Heart right ventricle (tissue), 16 donors: ENCODE data around the gene TEX13B. TPM values are rescaled to one million over a fixed set of nuclear protein-coding genes. Genes with fewer than 3 reads are reported as not detected.

Experiments
- ATAC-seq, 8 donors: fragments of 200-7000 bp; cut with Tn5 transposase; one replicate each; pipeline ENCODE4 v1.9.1; 2020; ENCODE audit warnings: mild to moderate bottlenecking in 8 of 8, moderate library complexity in 8 of 8, moderate number of reproducible peaks in 1 of 8
- DNase-seq, 2 donors: peaks; one replicate each; pipeline ENCODE4 v3.0.0-alpha.2; 2020
- H3K27ac ChIP-seq, 10 donors: fragments of 200-600 bp; sonication (generic) in 2 of 10; one replicate each; pipeline versions ENCODE4 v1.5.0 to v1.8.0; 2020 to 2022; ENCODE audit warnings: mild to moderate bottlenecking in 3 of 10
- H3K27me3 ChIP-seq, 7 donors: fragments of 200-600 bp; one replicate each; pipeline ENCODE4 v1.8.0; 2021 to 2022; ENCODE audit warnings: mild to moderate bottlenecking in 2 of 7
- H3K36me3 ChIP-seq, 9 donors: fragments of 200-600 bp; sonication (generic) in 1 of 9; one replicate each; pipeline versions ENCODE4 v1.5.0 to v1.8.0; 2020 to 2022; ENCODE audit warnings: mild to moderate bottlenecking in 2 of 9
- H3K4me1 ChIP-seq, 9 donors: fragments of 200-600 bp; sonication (generic) in 1 of 9; one replicate each; pipeline versions ENCODE4 v1.5.0 to v1.8.0; 2020 to 2022; ENCODE audit warnings: mild to moderate bottlenecking in 4 of 9
- H3K4me3 ChIP-seq, 10 donors: fragments of 200-600 bp; sonication (generic) in 2 of 10; one replicate each; pipeline versions ENCODE4 v1.5.0 to v1.8.0; 2020 to 2022; ENCODE audit warnings: mild to moderate bottlenecking in 7 of 10, moderate library complexity in 2 of 10
- H3K9me3 ChIP-seq, 11 donors: fragments of 200-600 bp in 10 of 11; sonication (generic) in 2 of 11; one replicate each; pipeline versions ENCODE4 v1.5.0 to v1.8.0; 2013 to 2022; ENCODE audit warnings: mild to moderate bottlenecking in 2 of 11, control low read depth in 1 of 11, moderate library complexity in 1 of 11
- WGBS, 2 donors: extraction: QIAGEN DNeasy Blood & Tissue Kit; methylation state at CpG; one replicate each; pipeline ENCODE4 v1.1.7; 2013; ENCODE audit warnings: inconsistent platforms in 1 of 2; 5-methylcytosine and 5-hydroxymethylcytosine counted together
- intact Hi-C, 10 donors: fragments of 100-400 bp; cut with DNase I; formaldehyde crosslinking; loops; one replicate each; pipeline versions ENCODE4 v1.11.1 to v1.14.2; 2022
- polyA plus RNA-seq, 2 donors: library from polyadenylated mRNA; stranded (reverse); fragments of 200-250 nt; gene quantifications; one replicate each; pipeline ENCODE4 v1.2.3, GENCODE V29; 2013
- total RNA-seq, 10 donors: library from RNA; stranded (reverse); fragmentation: NEBNext Ultra II Directional in 3 of 10; extraction: Animal tissue kit (Norgen Biotek cat#: 25700) in 3 of 10; gene quantifications; one replicate each; pipeline versions ENCODE4 v1.2.1 to v1.2.4, GENCODE V29; 2021 to 2023
- TF ChIP-seq, protein P1 (sequence below), 9 donors: fragments of 200-600 bp; sonication (generic) in 2 of 9; IDR thresholded peaks; one replicate each; pipeline versions ENCODE4 v1.5.0 to v1.8.0; 2021 to 2022; ENCODE audit warnings: antibody characterized with exemption in 9 of 9, mild to moderate bottlenecking in 5 of 9, moderate library complexity in 1 of 9
- donor health status: Arrhythmogenic right ventricular cardiomyopathy.
- donor health status: ischemic (EF 13 %, LVEDD 7.1; RV severe dilation, severe dysfunction).
- donor health status: healthy with polysubstance abuse.
- donor health status: DM: no; HTN: yes; CAD: no.
- donor health status: DM: no; HTN: no; CAD: no.
- donor health status: ischemic (EF 25% LVEDD 6.9; RV normal size, moderate dysfunction).
- donor health status: ischemic (EF 25% LVEDD 5.7; RV mildly dilated, moderate dysfunction).
- donor health status: healthy.
- donor health status: DM: yes; HTN: yes; CAD: no.
- donor health status: Ischemic cardiomyopathy.
- donor health status: ischemic (EF 35%, LVEDD 5.7; RV mildly dilated, moderate dysfunction).
- donor health status: nonischemic (EF 11% LVEDD 7.7; RV severe dilation, severe dysfunction).
- donor health status: DM: yes; HTN: yes; CAD: no.
- donor health status: PGD.
- donor health status: ischemic (EF 29% LVEDD 5.4; RV normal size, mild dysfunction).
- donor health status: nonischemic (EF 23%, LVEDD 6.1; RV moderate dilation, normal function).

Gene TEX13B
- total and polyA plus RNA-seq, 12 donors, result not detected

DNA sequence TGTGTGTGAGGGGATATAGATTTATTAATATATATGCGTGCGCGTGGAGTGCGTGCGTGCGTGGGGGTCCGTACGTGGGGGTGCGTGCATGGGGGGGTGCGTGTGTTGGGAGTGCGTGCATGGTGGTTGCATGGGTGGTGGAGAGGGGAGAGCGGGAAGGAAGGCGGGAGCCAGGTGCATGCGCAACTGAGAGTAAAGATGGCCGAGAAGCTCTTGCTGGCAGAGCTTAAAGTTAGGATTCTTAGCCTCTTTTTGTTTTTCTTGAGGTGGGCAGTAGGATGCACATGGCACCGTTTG lies 45.8 kb downstream of the TEX13B start:
- DNase-seq (no peak), ATAC-seq (no peak)
- peaks cover 0 to 35% (median 0%) of the 10 kb centered on the region in 7 donors for H3K27me3 ChIP-seq
- no peak overlapping the region for H3K27ac ChIP-seq
- H3K36me3 ChIP-seq, result no peaks in the 10 kb centered on the region
- TF ChIP-seq, protein P1, sequence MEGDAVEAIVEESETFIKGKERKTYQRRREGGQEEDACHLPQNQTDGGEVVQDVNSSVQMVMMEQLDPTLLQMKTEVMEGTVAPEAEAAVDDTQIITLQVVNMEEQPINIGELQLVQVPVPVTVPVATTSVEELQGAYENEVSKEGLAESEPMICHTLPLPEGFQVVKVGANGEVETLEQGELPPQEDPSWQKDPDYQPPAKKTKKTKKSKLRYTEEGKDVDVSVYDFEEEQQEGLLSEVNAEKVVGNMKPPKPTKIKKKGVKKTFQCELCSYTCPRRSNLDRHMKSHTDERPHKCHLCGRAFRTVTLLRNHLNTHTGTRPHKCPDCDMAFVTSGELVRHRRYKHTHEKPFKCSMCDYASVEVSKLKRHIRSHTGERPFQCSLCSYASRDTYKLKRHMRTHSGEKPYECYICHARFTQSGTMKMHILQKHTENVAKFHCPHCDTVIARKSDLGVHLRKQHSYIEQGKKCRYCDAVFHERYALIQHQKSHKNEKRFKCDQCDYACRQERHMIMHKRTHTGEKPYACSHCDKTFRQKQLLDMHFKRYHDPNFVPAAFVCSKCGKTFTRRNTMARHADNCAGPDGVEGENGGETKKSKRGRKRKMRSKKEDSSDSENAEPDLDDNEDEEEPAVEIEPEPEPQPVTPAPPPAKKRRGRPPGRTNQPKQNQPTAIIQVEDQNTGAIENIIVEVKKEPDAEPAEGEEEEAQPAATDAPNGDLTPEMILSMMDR (IDR thresholded peaks at IDR 0.05), result no peak
- WGBS, 2 donors, result 31 to 41% methylated on average over 14 to 16 of the region's 16 CpGs
- H3K4me1 ChIP-seq, result no peaks in the 10 kb centered on the region
- peaks cover 0 to 4% (median 0%) of the 10 kb centered on the region in 11 donors for H3K9me3 ChIP-seq
- H3K4me3 ChIP-seq, result no peak overlapping the region
- intact Hi-C loops, result no loop called here

DNA sequence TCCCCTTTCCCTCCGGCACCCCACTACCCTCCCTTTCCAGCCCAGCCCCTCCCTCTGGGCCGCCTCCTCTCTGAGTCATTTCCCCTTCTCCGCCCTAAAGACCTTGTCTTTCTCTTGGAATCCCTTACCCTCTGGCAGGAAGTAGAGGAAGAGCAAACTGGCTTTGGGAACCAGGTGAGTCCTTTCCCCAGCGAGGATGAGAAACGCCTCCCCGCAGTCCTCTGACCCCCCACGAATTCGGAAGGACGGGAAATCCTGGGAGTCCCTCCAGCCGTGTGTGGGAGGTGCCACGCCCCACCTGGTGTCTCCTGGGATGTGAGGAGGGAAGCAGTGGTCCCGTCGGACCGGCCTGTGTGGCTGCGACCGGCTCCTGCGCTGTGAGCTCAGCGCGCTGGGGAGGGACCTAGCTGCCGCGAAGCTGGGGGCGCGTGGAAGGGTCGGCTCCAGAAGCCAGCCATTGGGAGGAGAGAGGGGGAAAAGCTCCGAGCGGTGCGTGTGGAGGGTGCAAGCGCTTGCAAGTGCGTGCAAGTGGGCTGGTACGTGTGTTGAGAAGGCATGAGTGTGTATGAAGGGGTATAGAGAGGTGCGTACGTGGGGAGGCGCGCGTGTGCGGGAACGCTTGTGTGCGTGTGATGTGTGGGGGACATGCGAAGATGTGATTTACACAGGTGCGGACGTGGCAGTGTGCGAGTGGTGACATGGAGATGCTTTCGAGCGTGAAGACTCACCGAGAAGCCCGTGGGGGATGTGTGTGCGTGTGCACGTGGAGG lies 46.3 kb downstream of the TEX13B start:
- Histone ChIP-seq H3K4me3 (peak overlapping the region in 6 of 10 donors; percentile 10 to 29 (median 19)), H3K27me3 (peaks cover 0 to 35% (median 0%) of the 10 kb centered on the region in 7 donors), H3K36me3 (peaks cover 0 to 3% (median 0%) of the 10 kb centered on the region in 9 donors), H3K27ac (no peak overlapping the region), H3K9me3 (peaks cover 0 to 4% (median 0%) of the 10 kb centered on the region in 11 donors), H3K4me1 (no peaks in the 10 kb centered on the region)
- intact Hi-C loops, result no loop called here
- WGBS, 2 donors, result 5 to 6% methylated on average over 44 to 48 of the region's 48 CpGs
- ATAC-seq (no peak), DNase-seq (peak in 1 of 2 donors; percentile 3)
- TF ChIP-seq, protein P1 (IDR thresholded peaks at IDR 0.05), result no peak

DNA sequence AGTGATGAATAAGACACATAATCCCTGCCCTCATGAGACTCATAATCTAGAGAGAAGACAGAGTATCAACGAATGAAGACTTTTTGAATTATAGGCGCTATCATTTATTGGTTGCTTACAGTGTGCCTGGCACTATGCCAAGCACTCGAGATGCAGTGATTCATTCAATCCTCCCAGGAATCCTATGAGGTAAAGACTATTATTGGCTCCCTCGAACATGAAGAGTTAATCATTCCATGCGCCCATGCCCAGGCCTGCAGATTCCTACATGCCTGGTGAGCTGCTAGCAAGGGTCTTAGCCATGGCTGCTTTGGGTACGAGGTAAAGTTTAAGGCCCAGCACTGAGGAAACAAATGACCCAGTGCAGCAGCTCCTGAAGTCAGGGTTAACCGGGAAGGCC lies 47.0 kb downstream of the TEX13B start:
- intact Hi-C loops, result no loop called here
- Histone ChIP-seq H3K27ac (no peak overlapping the region), H3K4me3 (peak overlapping the region in 1 of 10 donors; percentile 29), H3K36me3 (peaks cover 0 to 3% (median 0%) of the 10 kb centered on the region in 9 donors), H3K9me3 (peaks cover 0 to 4% (median 0%) of the 10 kb centered on the region in 11 donors), H3K4me1 (no peaks in the 10 kb centered on the region), H3K27me3 (peaks cover 0 to 35% (median 0%) of the 10 kb centered on the region in 7 donors)
- TF ChIP-seq, protein P1 (IDR thresholded peaks at IDR 0.05), result no peak
- ATAC-seq (no peak), DNase-seq (no peak)
- 34 to 49% methylated on average over 7 of the region's 7 CpGs for WGBS, 2 donors

DNA sequence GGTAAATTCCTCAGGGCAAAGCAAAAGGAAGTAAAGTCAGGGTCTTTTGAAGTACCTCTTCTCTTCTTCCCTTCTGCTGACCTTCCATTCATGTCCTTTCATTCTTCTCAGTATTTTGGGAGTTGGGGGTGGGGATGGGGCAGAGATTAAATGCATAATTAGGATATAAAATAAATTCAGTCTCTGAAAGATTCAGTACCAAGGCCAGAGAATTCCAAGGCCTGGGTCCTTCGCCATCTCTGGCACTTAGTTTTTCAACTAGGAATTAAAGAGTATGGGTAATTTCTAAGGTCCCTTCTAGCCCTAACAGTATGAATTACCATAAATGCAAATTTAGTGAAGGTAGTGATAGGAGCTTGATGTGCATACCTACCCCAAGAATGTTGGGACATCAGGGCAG lies 47.9 kb downstream of the TEX13B start:
- no peak overlapping the region for H3K4me3 ChIP-seq
- H3K36me3 ChIP-seq, result peaks cover 0 to 5% (median 0%) of the 10 kb centered on the region in 9 donors
- H3K27ac ChIP-seq, result no peak overlapping the region
- no peaks in the 10 kb centered on the region for H3K4me1 ChIP-seq
- intact Hi-C loops, result no loop called here
- ATAC-seq, result no peak
- H3K9me3 ChIP-seq, result peaks cover 0 to 4% (median 0%) of the 10 kb centered on the region in 11 donors
- DNase-seq, result no peak
- TF ChIP-seq, protein P1 (IDR thresholded peaks at IDR 0.05), result no peak
- 80 to 89% methylated on average over 1 of the region's 1 CpG for WGBS, 2 donors
- H3K27me3 ChIP-seq, result peaks cover 0 to 38% (median 0%) of the 10 kb centered on the region in 7 donors

Other genes starting within 250 kb of the TEX13B start
- 10 to 100 TPM; 26.3 to 88.2 (median 36.0) TPM for gene TSC22D3, start 206.6 kb downstream of the TEX13B start, total RNA-seq
- 100 to 1,000 TPM in 1 of 2 donors, 10 to 100 TPM in 1; 70.7 to 153 TPM for gene TSC22D3, start 206.6 kb downstream of the TEX13B start, polyA plus RNA-seq
- gene NCBP2L, start 204.6 kb downstream of the TEX13B start, total RNA-seq, result under 1 TPM in 1 of 10 donors, not detected in 9; 0.45 TPM
- under 1 TPM in 1 of 2 donors, not detected in 1; 0.01 TPM for gene NCBP2L, start 204.6 kb downstream of the TEX13B start, polyA plus RNA-seq
- gene MID2, start 156.5 kb downstream of the TEX13B start, total RNA-seq, result 10 to 100 TPM in 1 of 10 donors, 1 to 10 TPM in 9; 2.5 to 10.7 (median 5.1) TPM
- 1 to 10 TPM in 1 of 2 donors, under 1 TPM in 1; 0.51 to 2.0 TPM for gene MID2, start 156.5 kb downstream of the TEX13B start, polyA plus RNA-seq
- gene VSIG1, start 62.7 kb upstream of the TEX13B start, total RNA-seq, result under 1 TPM in 3 of 10 donors, not detected in 7; 0.09 to 0.46 (median 0.16) TPM
- under 1 TPM in 1 of 2 donors, not detected in 1; 0.03 TPM for gene VSIG1, start 62.7 kb upstream of the TEX13B start, polyA plus RNA-seq
- 10 to 100 TPM; 16.5 to 27.0 (median 21.2) TPM for gene PSMD10, start 109.2 kb upstream of the TEX13B start, total RNA-seq
- gene PSMD10, start 109.2 kb upstream of the TEX13B start, polyA plus RNA-seq, result 10 to 100 TPM; 13.9 to 28.0 TPM
- gene ATG4A, start 109.4 kb upstream of the TEX13B start, total RNA-seq, result 10 to 100 TPM; 13.1 to 20.5 (median 17.3) TPM
- 10 to 100 TPM; 13.4 to 14.2 TPM for gene ATG4A, start 109.4 kb upstream of the TEX13B start, polyA plus RNA-seq